ENCODE measurements around the gene PRG2. TPM values are rescaled to one million over a fixed set of nuclear protein-coding genes. Genes with fewer than 3 reads are reported as not detected.
A peak's percentile ranks its signal among the peaks of the same experiment; 100 is the strongest.
"Not testable (repeated sequence)": the region's sequence is repeated elsewhere in the genome, so short reads cannot be mapped to it uniquely, and the experiment has no call there.

PRG2 gene
- polyA plus RNA-seq, 5 donors = 1.2 to 1.8 (median 1.3) TPM

DNA sequence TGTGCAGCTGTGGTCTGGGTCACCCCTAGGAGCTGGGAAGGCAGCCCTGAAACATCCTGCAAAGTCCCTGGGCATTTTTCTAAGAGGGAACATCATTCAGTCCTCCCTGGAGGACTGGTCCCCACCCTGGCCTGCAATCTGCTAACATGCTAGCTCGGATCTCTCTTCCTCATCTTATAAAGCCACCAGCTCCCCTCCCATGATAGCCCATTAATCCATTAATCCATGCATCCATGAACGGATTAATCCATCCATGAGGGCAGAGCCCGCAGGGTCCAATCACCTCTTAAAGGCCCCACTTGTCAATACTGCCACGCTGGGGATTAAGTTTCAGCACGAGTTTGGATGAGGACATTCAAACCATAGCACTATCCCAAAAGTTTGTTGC is 21.6 kb downstream of the PRG2 start:
- DNase-seq = no peak

DNA sequence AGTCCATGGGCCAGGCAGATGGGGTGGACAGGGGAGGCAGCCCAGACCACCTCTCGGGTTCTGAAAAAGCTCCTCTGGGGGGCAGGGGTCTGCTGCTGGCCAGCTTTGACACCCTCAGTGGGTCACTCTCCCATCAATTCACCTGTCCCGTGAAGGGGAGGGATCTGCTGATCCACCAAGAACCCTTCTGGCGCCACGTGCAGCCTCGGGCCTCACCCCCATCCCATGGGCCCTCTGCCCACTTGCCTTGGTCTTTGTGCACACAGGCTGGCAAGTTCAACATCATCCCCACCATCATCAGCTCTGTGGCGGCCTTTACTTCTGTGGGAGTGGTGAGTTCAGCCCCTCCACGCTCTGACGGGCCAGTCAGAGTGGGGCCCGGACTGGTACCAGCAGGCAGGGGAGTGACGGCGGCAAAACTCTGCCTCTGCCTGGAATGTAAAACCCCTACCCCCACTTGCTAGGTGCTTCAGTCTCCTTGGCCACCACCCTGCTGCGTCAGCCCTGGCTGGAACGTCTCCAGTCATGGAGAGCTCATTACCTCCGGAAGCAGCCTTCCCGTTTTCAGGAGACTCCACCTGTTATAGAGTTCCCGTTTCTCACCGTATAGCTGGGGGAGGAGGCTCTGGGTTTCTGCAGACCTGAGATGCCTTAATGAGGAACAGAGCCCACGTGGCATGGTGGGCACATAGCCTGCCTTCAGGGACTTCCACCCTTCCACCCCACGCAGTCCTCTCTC is 22.2 kb downstream of the PRG2 start:
- DNase-seq = peak; percentile 31 to 41

DNA sequence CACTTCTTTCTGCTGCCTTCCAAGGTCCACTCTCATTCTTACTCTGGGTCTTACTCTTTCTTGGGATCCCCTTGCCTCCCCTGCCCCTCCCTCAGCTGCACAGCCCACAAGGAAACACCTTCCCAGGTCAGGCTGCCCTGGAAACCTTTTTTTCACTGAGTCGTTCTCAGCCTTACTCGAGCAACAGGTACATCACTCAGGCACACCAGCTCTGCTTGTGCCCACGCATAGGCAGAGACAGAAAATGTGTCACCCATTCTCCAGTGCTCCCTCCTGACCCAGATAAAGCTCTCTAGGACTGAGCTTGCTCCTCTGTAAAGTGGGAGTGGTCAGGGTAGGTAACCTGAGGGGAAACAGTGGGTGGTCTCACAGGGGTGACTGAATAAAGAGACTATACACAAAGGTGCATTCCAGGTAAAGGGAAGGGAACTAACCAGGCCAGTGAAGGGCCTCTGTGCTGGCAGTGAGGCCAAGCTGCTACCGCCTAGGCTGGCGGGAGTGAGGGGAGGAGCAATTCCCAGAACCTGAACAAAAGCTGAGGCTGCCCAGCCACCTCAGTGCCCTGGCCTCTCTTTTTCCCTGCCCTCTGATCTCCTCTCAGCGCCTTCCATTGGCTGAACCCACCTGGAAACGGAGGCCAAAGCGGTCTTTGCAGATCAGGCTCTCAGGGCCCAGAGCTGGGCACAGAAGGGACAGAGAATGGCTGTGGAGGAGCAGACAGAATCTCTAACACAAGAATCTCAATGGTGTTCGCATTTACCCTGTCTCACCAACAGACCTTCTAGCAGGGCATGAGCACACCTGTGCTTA is 25.4 kb downstream of the PRG2 start:
- DNase-seq = no peak

DNA sequence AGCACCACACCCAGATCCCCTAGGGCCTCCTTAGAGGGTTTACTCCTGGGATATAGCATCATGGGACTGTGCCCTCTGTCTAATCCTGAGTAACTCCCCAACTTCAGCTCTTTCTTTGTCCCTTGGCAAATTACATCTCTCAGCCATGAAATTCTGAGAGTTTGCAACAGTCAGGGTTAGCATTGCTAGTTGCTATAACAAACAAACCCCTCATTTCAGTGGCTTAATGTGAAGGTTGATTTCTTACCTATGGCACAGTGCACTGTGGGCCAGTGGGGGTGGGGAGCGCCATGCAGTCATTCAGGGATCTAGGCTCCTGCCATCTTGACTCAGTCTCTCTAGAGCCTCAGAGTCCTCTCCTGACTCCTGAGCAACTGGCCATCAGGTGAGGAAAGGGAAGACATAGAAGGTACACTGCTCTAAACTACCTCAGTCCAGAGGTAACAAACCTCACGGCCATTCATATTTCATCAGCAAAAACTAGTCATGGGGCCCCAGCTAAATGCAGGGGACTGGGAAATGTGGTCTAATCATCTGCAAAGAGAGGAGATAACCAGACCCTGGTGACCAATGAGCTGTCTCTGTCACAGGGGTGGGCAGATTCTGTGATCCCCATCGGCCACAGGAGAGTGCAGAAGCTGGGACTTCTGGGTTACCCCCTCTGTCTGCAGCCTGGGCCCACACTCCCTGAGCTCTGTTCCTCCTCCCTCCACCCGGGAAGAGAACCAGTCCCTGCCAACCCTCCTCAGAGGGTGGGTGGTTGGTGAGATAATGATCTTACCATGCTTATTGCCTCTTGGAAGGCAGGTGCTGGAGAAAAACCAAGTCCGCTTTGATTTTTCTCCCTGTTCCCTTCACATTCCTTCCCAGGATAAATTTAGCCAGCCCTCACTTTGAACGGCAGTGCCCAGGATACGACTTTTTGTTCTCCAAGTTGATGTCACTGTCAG is 27.0 kb downstream of the PRG2 start:
- DNase-seq = no peak

DNA sequence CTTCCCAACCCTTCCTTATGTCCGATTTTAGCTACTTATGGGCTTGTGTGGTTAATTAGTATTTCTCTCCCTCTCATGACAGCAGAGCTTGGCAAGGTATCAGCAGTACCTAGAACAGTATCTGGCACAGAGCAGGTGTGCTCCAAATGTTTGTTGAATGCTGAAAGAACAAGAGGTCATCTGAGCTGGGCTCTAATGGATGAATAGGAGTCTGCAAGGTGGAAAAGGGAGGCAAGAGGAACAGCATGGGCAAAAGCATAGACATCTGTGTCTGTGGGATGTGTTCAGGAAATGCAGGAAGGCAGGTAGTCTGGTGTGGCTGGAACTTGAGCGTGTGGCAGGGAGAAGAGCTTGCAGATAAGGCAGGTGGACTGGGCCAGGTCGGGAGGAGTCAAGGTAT is 28.5 kb downstream of the PRG2 start:
- no peak for DNase-seq

DNA sequence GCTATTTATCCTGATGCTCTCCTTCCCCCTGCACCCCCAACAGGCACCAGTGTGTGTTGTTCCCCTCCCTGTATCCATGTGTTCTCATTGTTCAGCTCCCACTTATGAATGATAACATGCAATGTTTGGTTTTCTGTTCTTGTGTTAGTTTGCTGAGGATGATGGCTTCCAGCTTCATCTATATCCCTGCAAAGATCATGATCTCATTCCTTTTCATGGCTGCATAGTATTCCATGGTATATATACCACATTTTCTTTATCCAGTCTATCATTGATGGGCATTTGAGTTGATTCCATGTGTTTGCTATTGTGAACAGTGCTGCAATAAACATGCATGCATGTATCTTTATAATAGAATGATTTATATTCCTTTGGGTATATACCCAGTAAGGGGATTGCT is 29.0 kb downstream of the PRG2 start:
- DNase-seq = not testable (repeated sequence)

DNA sequence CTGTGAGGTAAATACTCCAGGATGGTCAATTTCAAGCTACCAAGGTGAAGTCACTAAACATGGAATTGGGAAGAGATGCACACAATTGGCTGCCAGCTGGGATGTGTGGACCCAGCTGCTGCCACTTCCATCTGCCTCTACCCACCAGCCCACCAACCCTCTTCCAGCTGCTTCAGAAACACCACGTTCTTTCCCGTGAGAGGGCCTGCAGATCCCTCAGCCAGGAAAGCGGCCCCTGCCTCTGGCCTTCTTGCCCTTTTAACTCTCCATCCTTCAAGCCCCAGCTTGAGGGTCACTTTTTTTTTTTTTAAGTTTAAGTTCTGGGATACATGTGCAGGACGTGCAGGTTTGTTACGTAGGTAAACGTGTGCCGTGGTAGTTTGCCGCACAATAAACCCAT is 29.5 kb downstream of the PRG2 start:
- DNase-seq = no peak

DNA sequence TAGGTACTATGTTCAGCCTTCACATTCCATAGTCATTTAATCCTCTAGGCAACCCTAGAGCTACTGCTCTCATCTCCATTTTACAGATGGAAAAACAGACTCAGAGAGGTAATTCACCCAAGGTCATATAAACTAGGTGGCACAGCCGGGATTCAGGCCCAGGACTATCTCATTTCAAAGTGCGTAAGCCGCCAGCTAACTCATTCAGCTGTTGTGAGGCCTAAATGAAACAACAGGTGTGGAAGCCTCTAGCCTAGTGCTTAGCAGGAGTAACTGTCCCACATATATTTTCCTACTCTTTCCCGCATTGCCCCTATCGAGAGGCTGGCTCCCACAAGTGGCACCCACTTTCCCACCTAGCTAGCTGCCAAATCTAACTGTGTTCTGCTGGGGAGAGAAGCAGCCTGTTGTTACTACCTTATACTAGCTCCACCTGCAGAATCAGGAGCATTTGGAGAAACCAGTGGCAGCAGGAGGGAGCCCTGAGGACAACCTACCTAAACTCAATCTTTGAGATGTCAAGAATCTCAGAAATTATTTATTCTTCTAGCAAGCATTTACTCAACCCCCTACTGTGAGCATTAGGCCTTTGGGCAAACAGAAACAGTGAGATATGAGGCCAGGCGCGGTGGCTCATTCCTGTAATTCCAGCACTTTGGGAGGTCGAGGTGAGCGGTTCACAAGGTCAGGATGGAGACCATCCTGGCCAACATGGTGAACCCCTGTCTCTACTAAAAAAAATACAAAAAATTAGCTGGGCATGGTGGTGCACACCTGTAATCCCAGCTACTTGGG is 30.4 kb downstream of the PRG2 start:
- no peak for DNase-seq

DNA sequence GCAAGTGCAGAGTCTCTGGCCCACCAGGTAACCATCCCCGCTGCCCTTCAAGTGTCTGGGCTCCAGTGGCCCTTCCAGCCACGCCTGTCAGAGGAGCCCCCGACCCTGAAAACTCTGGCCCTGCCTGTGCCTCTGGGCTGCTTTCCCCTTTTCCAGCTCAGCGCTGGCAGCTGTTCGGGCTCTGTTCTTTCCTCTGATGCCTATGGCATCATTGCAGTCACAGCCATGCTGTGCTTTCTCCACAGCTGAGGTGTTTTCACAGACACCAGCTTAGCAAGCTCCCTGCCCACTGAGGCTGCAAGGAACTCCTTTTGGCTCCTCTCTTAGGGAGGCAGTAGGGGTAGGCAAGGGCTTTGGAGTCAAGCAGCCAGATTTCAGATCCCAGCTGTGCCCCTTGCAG is 31.1 kb downstream of the PRG2 start:
- DNase-seq = no peak

DNA sequence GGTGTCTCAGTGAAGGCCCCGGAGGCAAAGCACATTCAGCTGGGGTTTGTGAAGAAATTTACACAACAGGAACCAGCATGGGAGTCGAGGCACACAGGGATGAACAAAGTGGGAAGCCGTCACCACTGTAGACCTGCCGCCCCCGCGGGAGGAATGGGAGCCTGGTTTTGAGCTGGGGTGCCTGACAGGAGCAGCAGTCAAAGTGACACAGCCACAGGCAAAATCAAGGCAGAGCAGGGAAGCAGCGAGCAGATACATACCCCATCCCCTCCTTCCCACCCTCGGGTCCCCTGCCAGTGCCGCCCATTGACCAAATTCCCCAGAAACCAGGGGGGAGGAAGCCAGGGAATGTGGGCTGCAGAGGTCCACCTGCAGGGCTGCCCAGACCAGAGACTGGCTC is 31.5 kb downstream of the PRG2 start:
- DNase-seq = no peak

DNA sequence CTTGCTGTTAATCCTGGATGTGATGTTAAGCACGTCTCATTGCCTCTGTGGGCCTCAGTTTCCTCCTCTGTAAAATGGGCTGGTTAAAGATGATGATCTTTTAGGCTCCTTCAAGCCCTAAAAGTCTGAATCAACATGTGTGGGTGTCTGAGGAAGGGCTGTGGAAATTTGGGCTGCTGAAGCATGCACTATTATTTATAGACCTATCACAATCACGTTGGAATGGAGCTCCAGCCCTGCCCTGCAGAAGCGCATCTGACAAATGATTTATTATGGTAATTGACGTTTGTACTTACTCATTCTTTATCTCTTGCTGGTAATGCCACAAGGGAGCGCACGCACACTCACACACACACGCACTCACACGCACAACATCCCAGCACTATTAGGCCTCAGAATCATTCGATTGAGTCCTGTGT is 31.9 kb downstream of the PRG2 start:
- no peak for DNase-seq

DNA sequence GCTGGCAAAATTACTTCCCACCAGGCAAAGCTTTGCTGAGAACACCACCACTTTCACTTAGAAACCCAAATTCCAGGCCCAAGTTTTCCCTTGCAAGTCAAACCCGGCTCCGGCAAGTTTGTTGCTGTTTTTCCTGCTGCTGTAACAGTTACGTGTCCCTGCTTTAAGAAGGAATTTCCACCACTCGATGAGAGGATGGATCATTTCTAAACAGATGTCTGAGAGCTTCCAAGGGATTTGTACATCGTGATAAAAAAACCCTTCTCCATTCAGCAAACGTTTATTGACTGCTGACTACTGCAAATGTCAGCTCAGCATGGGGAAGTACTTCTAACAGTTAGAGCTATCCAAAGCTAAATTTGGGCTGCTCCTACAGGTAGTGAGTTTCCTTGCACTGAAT is 32.6 kb downstream of the PRG2 start:
- no peak for DNase-seq

DNA sequence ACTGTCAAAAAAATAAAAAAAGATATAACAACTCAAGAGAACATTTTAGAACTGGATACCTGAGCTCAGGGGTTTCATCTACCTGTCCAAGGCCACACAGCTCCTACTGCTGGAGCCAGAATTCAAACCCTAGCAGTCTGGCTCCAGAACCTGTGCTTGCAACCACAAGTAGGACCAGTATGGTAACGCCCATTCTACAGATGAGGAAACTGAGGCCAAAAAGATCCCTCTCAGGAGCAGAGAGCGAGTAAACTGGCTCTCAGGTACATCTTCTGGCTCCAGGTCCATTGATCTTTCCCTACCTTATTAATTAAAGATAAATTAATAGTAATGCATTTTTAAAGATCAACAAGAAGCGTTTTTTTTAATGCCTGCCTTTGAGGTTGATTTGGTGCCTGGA is 33.1 kb downstream of the PRG2 start:
- DNase-seq = no peak

DNA sequence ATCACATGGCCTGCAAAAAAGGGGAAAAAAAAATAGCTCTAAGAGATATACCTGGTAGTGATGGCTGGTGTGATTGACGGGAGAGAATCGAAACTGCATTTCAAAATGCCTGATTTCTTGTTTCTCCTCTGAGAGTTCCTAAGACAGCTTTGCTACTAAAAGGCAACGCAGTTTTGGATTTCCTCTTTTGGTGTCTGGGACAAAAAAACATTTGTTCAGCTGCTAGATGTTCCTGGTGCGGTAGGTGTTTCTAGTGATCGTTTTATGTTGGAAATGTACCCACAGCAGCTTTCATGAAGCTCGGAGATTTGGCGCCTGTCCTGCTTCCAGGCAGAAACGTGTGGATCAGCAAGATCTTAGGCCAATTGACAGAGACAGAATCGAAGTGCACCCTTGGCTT is 34.2 kb downstream of the PRG2 start:
- no peak for DNase-seq

DNA sequence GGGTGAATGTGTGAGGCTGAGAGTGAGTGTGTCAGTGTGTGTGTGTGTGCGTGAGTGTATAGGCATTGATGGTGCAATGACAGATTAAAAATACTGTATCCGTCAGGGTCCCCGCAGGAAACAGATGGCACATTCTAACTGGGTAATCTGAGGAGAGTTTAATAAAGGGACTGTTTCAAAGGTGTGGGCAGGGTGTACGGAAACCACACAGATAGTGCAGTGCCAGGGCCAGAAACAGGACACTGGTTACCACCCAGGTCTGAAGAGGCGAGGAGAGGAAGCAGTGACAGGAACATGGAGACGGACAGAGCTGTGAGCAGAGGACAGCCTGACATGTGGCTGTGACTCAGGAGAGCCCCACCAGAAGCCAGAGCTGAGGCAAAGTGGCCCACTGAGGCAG is 35.8 kb downstream of the PRG2 start:
- DNase-seq = no peak

DNA sequence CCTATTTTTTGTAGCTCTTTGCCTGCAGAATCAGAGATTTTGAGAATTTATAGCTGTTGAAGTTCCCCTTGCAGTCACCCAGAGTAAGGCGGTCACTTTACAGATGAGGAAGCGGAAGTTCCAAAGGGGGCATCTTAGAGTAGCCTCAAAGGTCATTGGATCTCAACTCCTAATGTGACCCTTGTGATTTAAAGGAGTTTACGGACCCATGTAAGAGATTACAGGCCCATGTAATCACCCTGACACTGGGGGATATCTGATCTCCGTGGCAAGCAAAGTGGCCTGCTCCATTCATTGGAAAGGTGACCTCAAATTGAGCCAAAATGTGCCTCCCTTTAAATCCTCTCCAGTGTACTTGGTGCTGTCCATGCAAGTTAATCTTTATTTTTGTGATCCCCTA is 36.6 kb downstream of the PRG2 start:
- DNase-seq = no peak

DNA sequence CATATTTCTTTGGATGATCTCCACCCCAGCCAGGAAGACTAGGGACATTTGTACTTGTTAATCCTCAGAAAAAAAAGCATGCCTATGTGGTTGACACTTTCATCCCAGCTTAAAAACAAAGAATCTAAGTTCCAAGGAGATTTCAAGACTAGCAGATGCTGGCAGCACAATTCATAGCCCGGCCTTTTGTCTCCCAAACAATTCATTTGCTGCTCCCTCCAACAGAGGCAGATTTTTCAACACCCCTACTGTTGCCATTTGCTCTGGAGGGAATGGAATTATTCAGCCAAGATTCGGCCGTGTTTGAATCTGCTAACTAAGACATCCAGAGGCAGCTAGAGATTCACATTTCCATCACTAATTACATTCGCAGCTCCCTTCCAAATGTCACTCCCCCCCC is 37.0 kb downstream of the PRG2 start:
- no peak for DNase-seq

DNA sequence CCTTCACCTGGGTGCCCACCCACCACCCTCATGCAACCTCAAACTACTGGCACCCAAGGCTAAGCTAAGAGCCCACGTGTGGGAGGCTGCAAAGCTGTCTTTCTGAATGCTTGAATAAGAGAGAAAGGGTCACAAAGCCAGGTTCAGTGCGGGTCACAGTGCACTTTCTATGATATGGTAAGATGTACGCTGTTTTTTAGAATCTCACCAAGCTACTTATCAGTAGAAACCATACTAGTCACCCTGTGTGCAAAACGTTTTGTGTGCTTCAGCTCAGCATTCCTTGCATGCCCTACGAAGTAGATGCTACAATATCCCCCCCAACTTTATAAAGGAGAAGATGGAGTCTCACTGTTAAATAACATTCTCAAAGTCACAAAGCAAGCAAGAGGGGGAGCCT is 37.4 kb downstream of the PRG2 start:
- no peak for DNase-seq

DNA sequence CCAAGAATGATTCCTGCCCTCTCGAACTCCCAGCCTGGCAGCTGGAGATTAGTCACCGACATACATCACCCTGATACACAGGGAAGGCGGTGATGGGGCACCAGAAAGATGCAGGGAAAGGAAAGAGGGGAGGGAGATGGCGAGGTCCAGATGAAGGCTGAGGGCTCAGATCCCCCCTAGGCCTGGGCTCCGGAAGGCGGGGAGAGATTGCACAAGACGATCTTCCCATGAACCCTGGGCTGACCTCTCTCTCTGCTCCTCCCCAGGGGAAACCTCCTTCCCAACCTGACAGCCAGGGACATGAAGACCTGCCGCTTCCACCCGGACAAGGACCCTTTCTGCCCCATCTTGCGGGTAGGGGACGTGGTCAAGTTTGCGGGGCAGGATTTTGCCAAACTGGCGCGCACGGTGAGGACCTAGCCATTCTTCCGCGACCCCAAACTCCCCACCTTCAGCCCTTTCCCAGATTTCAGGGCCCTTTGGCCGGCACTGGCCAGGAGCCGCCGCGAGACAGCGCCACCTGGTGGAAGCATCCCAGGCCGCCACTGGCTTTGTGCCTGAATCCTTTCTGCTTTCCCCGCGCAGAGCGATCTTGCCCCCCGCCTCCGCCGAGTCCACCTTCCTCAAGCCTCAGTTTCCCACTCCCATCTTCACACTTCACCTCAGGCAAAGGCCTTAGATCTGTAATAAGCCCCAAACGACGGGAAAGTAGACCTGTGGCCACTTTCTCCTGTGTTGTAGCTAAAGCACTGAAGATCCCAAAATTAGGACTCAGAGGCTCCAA is 40.8 kb downstream of the PRG2 start:
- DNase-seq = peak; percentile 38 to 39

DNA sequence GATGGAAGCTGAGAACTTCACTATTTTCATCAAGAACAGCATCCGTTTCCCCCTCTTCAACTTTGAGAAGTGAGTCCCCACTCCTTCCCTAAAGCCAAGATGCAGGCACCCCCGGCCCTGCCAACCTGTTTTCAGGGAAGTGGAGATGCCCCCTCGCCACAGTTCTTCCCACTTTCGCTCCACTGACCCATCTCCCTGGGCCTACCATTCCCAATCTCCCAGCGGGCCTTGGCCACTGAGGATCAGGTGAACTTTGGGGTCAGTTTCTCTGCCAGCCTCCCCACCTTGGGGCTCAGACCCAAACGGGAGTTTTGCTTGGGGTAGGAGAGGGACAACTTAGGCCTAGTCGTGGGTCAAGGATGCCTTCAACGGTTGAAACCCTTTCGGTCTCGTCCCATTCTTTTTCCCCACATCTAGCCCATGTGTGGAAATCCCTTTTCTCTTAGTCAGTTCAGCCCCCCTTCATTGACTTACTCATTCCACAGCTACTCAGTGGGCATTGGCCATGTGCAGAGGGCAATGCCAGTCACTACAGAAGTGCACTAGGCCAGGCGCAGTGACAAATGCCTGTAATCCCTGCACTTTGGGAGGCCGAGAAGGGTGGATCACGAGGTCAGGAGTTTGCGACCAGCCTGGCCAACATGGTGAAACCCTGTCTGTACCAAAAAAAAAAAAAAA is 41.7 kb downstream of the PRG2 start:
- no peak for DNase-seq
